PC-3 (cell line): ENCODE data around the gene ATAD3B. TPM values are rescaled to one million over a fixed set of nuclear protein-coding genes. Genes with fewer than 3 reads are reported as not detected.
A peak's percentile ranks its signal among the peaks of the same experiment; 100 is the strongest.

Experiments used
- ATAC-seq: fragments of 200-7000 bp; cut with Tn5 transposase; 2 replicates; pipeline ENCODE4 v1.9.1; 2020; ENCODE audit warnings: mild to moderate bottlenecking, moderate library complexity
- BruUV-seq: library from RNA; stranded (reverse); fragments of 400-500 nt; replicated peaks from 2 replicates; lab custom pipeline; 2021; lab: Mats Ljungman, UMichigan
- CTCF ChIA-PET: fragments of 300-600 bp; sonication (Branson Sonifier 250); formaldehyde crosslinking; loops from one replicate; lab custom pipeline; 2022; ENCODE audit warnings: antibody characterized with exemption; lab: Charles Lee
- POLR2A ChIA-PET: fragments of 300-600 bp; sonication (Branson Sonifier 250); formaldehyde crosslinking; loops from one replicate; lab custom pipeline; 2022; ENCODE audit warnings: antibody characterized with exemption; ENCODE audit not compliant: unreplicated experiment; lab: Charles Lee
- DNase-seq: peaks from one replicate; pipeline ENCODE4 v3.0.0-alpha.2; 2015
- H2AFZ ChIP-seq: fragments of 300-600 bp; sonication (generic); 2 replicates; pipeline ENCODE4 v1.6.0; 2016; ENCODE audit warnings: antibody characterized with exemption, low read length
- H3F3A ChIP-seq: fragments of 300-600 bp; sonication (generic); one replicate; pipeline ENCODE4 v1.6.0; 2017; ENCODE audit warnings: antibody characterized with exemption, low read length, control low read depth, mild to moderate bottlenecking; ENCODE audit not compliant: unreplicated experiment
- H3K27ac ChIP-seq: fragments of 300-600 bp; sonication (generic); 2 replicates; pipeline ENCODE4 v1.5.1; 2016; ENCODE audit warnings: mild to moderate bottlenecking, low read length
- H3K27me3 ChIP-seq: fragments of 300-600 bp; sonication (generic); 2 replicates; pipeline ENCODE4 v1.6.1; 2016; ENCODE audit warnings: low read length, mixed read lengths
- H3K36me3 ChIP-seq: fragments of 300-600 bp; sonication (generic); 2 replicates; pipeline ENCODE4 v1.6.1; 2016; ENCODE audit warnings: low read depth, mixed run types, low read length, mixed read lengths
- H3K4me1 ChIP-seq: fragments of 300-600 bp; sonication (generic); 2 replicates; pipeline ENCODE4 v1.5.1; 2016; ENCODE audit warnings: low read length; ENCODE audit not compliant: insufficient read depth
- H3K4me2 ChIP-seq: fragments of 300-600 bp; sonication (generic); 2 replicates; pipeline ENCODE4 v1.6.0; 2016; ENCODE audit warnings: low read length
- H3K4me3 ChIP-seq: fragments of 300-600 bp; sonication (generic); 2 replicates; pipeline ENCODE4 v1.5.1; 2016; ENCODE audit warnings: mild to moderate bottlenecking, low read length, mixed read lengths
- H3K79me2 ChIP-seq: fragments of 300-600 bp; sonication (generic); 2 replicates; pipeline ENCODE4 v1.6.1; 2017; ENCODE audit warnings: low read length, mixed read lengths
- H3K9ac ChIP-seq: fragments of 300-600 bp; sonication (generic); 2 replicates; pipeline ENCODE4 v1.6.0; 2016; ENCODE audit warnings: mild to moderate bottlenecking, low read length
- H3K9me2 ChIP-seq: fragments of 300-600 bp; sonication (generic); replicated peaks from 2 replicates; pipeline ENCODE4 v1.6.1; 2016; ENCODE audit warnings: mixed run types, low read length, mixed read lengths
- H3K9me3 ChIP-seq: fragments of 300-600 bp; sonication (generic); 2 replicates; pipeline ENCODE4 v1.6.1; 2016; ENCODE audit warnings: low read length, mixed read lengths
- H4K20me1 ChIP-seq: fragments of 300-600 bp; sonication (generic); 2 replicates; pipeline ENCODE4 v1.6.1; 2016; ENCODE audit warnings: low read length, mixed read lengths
- EZH2 ChIP-seq: fragments of 300-600 bp; sonication (generic); IDR thresholded peaks from one replicate; pipeline ENCODE4 v1.6.1; 2017; ENCODE audit warnings: antibody characterized with exemption, mild to moderate bottlenecking, low read length; ENCODE audit not compliant: unreplicated experiment
- EZH2phosphoT487 ChIP-seq: fragments of 300-600 bp; sonication (generic); IDR thresholded peaks from 2 replicates; pipeline ENCODE4 v1.6.1; 2018; ENCODE audit warnings: mild to moderate bottlenecking, antibody characterized with exemption, low read length, borderline replicate concordance
- intact Hi-C: fragments of 100-400 bp; cut with micrococcal nuclease; formaldehyde crosslinking; loops from 2 replicates; pipeline ENCODE4 v1.9.0; 2023
- total RNA-seq: library from RNA; depleted of rRNA; stranded (reverse); fragments of >200 nt; gene quantifications from 2 replicates; pipeline ENCODE4 v1.2.3, GENCODE V29; 2014
- TF ChIP-seq, protein P1 (sequence below): fragments of 300-600 bp; sonication (generic); conservative IDR thresholded peaks from 2 replicates; pipeline ENCODE4 v1.5.1; 2017; ENCODE audit warnings: antibody characterized with exemption, low read depth, mild to moderate bottlenecking, low read length

Gene ATAD3B
- total RNA-seq, 1 experiment from 2014 or later, result 140 TPM

DNA sequence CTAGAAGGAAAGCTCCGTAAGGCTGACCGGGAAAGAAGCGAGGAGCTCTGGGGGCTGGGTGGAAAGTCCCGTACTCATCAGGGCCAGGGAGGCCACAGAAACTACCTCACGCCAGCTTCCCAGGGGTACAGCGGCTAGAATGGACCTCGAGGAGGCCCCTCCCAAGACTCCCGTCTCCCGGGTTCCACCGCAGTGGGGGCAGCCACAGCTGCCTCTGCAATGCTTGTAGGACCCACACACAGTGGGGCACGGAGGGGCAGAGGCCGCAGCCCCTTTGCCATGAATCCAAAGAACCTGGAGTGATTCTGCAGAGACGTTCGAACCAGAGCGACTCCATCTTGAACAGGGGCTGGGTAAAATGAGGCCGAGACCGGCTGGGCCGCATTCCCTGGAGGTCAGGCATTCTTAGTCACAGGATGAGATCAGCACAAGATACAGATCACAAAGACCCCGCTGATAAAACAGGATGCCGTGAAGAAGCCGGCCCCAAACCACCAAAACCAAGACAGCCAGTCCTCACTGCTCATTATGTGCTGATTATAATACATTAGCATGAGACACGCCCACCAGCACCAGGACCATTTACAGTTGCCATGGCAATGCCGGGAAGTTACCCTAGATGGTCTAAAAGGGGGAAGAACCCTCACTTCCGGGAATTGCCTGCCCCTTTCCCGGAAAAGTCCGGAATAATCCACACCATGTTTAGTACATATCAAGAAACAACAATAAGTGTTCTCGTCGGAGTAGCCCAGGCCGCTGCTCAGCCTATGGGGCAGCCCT lies 48.9 kb upstream of the ATAD3B start:
- peaks cover 15% of the 10 kb centered on the region for H3K4me1 ChIP-seq
- H3K4me2 ChIP-seq, result peak overlapping the region; percentile 32; the same call in 1 of the 2 replicates
- H3K4me3 ChIP-seq, result no peak overlapping the region
- no peaks in the 10 kb centered on the region for H3K79me2 ChIP-seq
- DNase-seq (peak; percentile 77), ATAC-seq (no peak)
- H2AFZ ChIP-seq, result peak overlapping the region; percentile 51
- H3K9me2 ChIP-seq, result no peaks in the 10 kb centered on the region
- H3K27ac ChIP-seq, result no peak overlapping the region
- CTCF ChIA-PET, result no interaction called here
- H3K9ac ChIP-seq, result no peak overlapping the region
- no peaks in the 10 kb centered on the region for H3K27me3 ChIP-seq
- H4K20me1 ChIP-seq, result no peaks in the 10 kb centered on the region
- POLR2A ChIA-PET, result no interaction called here
- no TSS peak for BruUV-seq
- H3K36me3 ChIP-seq, result no peaks in the 10 kb centered on the region
- intact Hi-C loops, result no loop called here
- no peaks in the 10 kb centered on the region for H3F3A ChIP-seq
- TF ChIP-seq EZH2 (no peak), EZH2phosphoT487 (no peak)
- TF ChIP-seq, protein P1, sequence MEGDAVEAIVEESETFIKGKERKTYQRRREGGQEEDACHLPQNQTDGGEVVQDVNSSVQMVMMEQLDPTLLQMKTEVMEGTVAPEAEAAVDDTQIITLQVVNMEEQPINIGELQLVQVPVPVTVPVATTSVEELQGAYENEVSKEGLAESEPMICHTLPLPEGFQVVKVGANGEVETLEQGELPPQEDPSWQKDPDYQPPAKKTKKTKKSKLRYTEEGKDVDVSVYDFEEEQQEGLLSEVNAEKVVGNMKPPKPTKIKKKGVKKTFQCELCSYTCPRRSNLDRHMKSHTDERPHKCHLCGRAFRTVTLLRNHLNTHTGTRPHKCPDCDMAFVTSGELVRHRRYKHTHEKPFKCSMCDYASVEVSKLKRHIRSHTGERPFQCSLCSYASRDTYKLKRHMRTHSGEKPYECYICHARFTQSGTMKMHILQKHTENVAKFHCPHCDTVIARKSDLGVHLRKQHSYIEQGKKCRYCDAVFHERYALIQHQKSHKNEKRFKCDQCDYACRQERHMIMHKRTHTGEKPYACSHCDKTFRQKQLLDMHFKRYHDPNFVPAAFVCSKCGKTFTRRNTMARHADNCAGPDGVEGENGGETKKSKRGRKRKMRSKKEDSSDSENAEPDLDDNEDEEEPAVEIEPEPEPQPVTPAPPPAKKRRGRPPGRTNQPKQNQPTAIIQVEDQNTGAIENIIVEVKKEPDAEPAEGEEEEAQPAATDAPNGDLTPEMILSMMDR, result no peak
- H3K9me3 ChIP-seq, result no peaks in the 10 kb centered on the region

DNA sequence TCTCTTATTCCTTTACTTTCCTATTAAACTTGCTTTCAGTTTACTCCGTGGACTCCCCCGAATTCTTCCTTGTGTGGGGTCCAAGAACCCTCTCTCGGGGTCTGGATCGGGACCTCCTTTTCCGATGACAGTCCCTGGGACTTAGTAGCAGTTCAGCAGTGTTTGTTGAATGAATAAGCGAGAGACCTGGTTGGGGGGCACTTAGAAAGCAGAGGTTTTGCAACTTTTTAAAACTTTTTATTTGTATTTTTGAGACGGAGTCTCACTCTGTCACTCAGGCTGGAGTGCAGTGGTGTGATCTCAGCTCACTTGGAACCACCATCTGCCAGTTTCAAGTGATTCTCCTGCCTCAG lies 48.3 kb upstream of the ATAD3B start:
- Histone ChIP-seq H3K9ac (no peak overlapping the region), H3K9me3 (no peaks in the 10 kb centered on the region), H3K4me3 (no peak overlapping the region), H3K9me2 (no peaks in the 10 kb centered on the region), H3K79me2 (no peaks in the 10 kb centered on the region), H3K4me2 (no peak overlapping the region), H3F3A (no peaks in the 10 kb centered on the region), H3K27me3 (no peaks in the 10 kb centered on the region), H4K20me1 (no peaks in the 10 kb centered on the region), H3K4me1 (peaks cover 15% of the 10 kb centered on the region), H3K36me3 (no peaks in the 10 kb centered on the region), H3K27ac (no peak overlapping the region), H2AFZ (no peak overlapping the region)
- ChIA-PET CTCF (no interaction called here), POLR2A (no interaction called here)
- no peak for ATAC-seq
- intact Hi-C loops, result no loop called here
- BruUV-seq, result no TSS peak
- no peak for DNase-seq
- TF ChIP-seq, protein P1, result no peak
- no peak for TF ChIP-seq EZH2phosphoT487
- TF ChIP-seq EZH2, result no peak

DNA sequence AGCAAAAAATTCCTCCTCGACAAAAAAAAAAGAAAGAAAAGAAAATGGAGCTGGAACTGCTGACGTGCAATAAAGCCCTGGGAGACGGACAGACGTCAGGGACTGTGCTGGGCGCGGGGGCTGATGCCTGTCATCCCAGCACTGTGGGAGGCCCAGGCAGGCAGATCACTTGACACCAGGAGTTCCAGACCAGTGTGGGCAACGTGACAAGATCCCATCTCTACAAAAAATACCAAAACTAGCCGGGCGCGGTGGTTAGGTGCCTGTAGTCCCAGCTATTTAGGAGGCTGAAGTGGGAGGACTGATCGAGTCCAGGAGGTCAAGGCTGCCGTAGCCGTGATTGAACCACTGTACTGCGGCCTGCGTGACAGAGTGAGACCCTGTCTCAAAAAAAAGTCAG lies 46.9 kb upstream of the ATAD3B start:
- Histone ChIP-seq H4K20me1 (no peaks in the 10 kb centered on the region), H3K27me3 (no peaks in the 10 kb centered on the region), H3K27ac (no peak overlapping the region), H3K9me2 (no peaks in the 10 kb centered on the region), H3K36me3 (no peaks in the 10 kb centered on the region), H2AFZ (no peak overlapping the region), H3K4me2 (no peak overlapping the region), H3K79me2 (no peaks in the 10 kb centered on the region), H3K4me1 (peaks cover 15% of the 10 kb centered on the region), H3K9ac (no peak overlapping the region), H3F3A (peaks cover 4% of the 10 kb centered on the region), H3K9me3 (no peaks in the 10 kb centered on the region), H3K4me3 (no peak overlapping the region)
- ChIA-PET POLR2A (no interaction called here), CTCF (no interaction called here)
- intact Hi-C loops, result no loop called here
- no peak for TF ChIP-seq EZH2phosphoT487
- TF ChIP-seq, protein P1, result no peak
- TF ChIP-seq EZH2, result no peak
- ATAC-seq, result no peak
- DNase-seq, result no peak
- BruUV-seq, result no TSS peak
